Endodermal cell (in vitro differentiated cells): ENCODE results near the gene OPCML. TPM values are rescaled to one million over a fixed set of nuclear protein-coding genes. Genes with fewer than 3 reads are reported as not detected.

Experiments
- DNase-seq: peaks from one replicate; pipeline ENCODE4 v3.0.0-alpha.2; 2017
- H3K27ac ChIP-seq: 2 replicates; pipeline ENCODE4 v1.5.1; 2013; ENCODE audit warnings: mild to moderate bottlenecking, low read depth, low read length, moderate library complexity
- H3K27me3 ChIP-seq: 2 replicates; pipeline ENCODE4 v1.6.1; 2013; ENCODE audit warnings: mild to moderate bottlenecking, low read length, moderate library complexity; ENCODE audit not compliant: insufficient read depth, control insufficient read depth, poor library complexity, severe bottlenecking
- H3K36me3 ChIP-seq: 2 replicates; pipeline ENCODE4 v1.7.0; 2013; ENCODE audit warnings: mild to moderate bottlenecking, low read length, moderate library complexity; ENCODE audit not compliant: control insufficient read depth, insufficient read depth
- H3K4me1 ChIP-seq: one replicate; pipeline ENCODE4 v1.7.0; 2013; ENCODE audit warnings: low read length; ENCODE audit not compliant: control insufficient read depth, insufficient read depth
- H3K4me3 ChIP-seq: 2 replicates; pipeline ENCODE4 v1.5.1; 2013; ENCODE audit warnings: mild to moderate bottlenecking, low read length, moderate library complexity
- H3K9ac ChIP-seq: 2 replicates; pipeline ENCODE4 v1.6.1; 2013; ENCODE audit warnings: mild to moderate bottlenecking, low read length, moderate library complexity; ENCODE audit not compliant: poor library complexity, severe bottlenecking; ENCODE audit errors: extremely low read depth
- H3K9me3 ChIP-seq: 2 replicates; pipeline ENCODE4 v1.6.1; 2013; ENCODE audit warnings: mild to moderate bottlenecking, low read length, moderate library complexity; ENCODE audit not compliant: control insufficient read depth
- H3K27ac Mint-ChIP-seq: 2 replicates; pipeline ENCODE4 v1.8.0; 2020; ENCODE audit warnings: mixed read lengths
- H3K27me3 Mint-ChIP-seq: 2 replicates; pipeline ENCODE4 v1.8.0; 2021; ENCODE audit warnings: mild to moderate bottlenecking, mixed read lengths; ENCODE audit not compliant: insufficient read depth
- H3K36me3 Mint-ChIP-seq: 2 replicates; pipeline ENCODE4 v1.8.0; 2020; ENCODE audit warnings: low read depth, mixed read lengths
- H3K4me1 Mint-ChIP-seq: 2 replicates; pipeline ENCODE4 v1.8.0; 2020; ENCODE audit warnings: mixed read lengths
- H3K4me3 Mint-ChIP-seq: 2 replicates; pipeline ENCODE4 v1.8.0; 2020; ENCODE audit warnings: mild to moderate bottlenecking, moderate library complexity, mixed read lengths
- H3K9me3 Mint-ChIP-seq: 2 replicates; pipeline ENCODE4 v1.8.0; 2020; ENCODE audit warnings: mild to moderate bottlenecking, mixed read lengths
- CTCF ChIP-seq: fragments of 200-600 bp; sonication (generic); conservative IDR thresholded peaks from 2 replicates; pipeline ENCODE4 v1.5.0; 2021; ENCODE audit warnings: antibody characterized with exemption, mild to moderate bottlenecking
- WGBS, 2 experiments: methylation state at CpG; one replicate each; pipeline versions ENCODE4 v1.1.5 to v1.1.7; 2013; ENCODE audit warnings: missing lambda C conversion rate in 2 of 2, mixed read lengths in 1 of 2; ENCODE audit not compliant: insufficient coverage in 1 of 2, insufficient read length in 1 of 2; 5-methylcytosine and 5-hydroxymethylcytosine counted together
- total RNA-seq, 2 donors: library from RNA; stranded (reverse); fragmentation: NEBNext Ultra II Directional in 1 of 2; extraction: Animal tissue kit (Norgen Biotek cat#: 25700) in 1 of 2; gene quantifications; 2 replicates in 1 of 2; 3 replicates in 1 of 2; pipeline ENCODE4 v1.2.1, GENCODE V29; 2021

OPCML gene
- total RNA-seq, 2 donors from 2014 or later: 0.49 to 0.86 TPM

GRCh38 chr11:133530501-133530835 lies 1.8 kb downstream of the OPCML start:
- Mint-ChIP-seq H3K36me3 (no peaks in the 10 kb centered on the region), H3K9me3 (no peaks in the 10 kb centered on the region), H3K27ac (no peak overlapping the region), H3K27me3 (peaks cover 50% of the 10 kb centered on the region), H3K4me3 (peak overlapping the region; percentile 61), H3K4me1 (peaks cover 33% of the 10 kb centered on the region)
- Histone ChIP-seq H3K27me3 (peaks cover 53% of the 10 kb centered on the region), H3K4me3 (no peak overlapping the region), H3K36me3 (no peaks in the 10 kb centered on the region), H3K9ac (no peak overlapping the region), H3K4me1 (peaks cover 17% of the 10 kb centered on the region), H3K27ac (no peak overlapping the region), H3K9me3 (no peaks in the 10 kb centered on the region)
- peak; percentile 87 for DNase-seq
- TF ChIP-seq CTCF: peak; percentile 74
- WGBS, 2 experiments: 8% methylated on average over 3 of the region's 3 CpGs; no CpG with 5 or more reads in 1 of the 2 experiments

- peak overlapping the region; percentile 61 for H3K4me3 Mint-ChIP-seq
- peaks cover 53% of the 10 kb centered on the region for H3K27me3 ChIP-seq
- H3K27ac ChIP-seq: no peak overlapping the region
- TF ChIP-seq CTCF: no peak
- H3K27me3 Mint-ChIP-seq: peaks cover 50% of the 10 kb centered on the region
- H3K4me3 ChIP-seq: no peak overlapping the region
- H3K36me3 Mint-ChIP-seq: no peaks in the 10 kb centered on the region
- peaks cover 33% of the 10 kb centered on the region for H3K4me1 Mint-ChIP-seq
- no peak overlapping the region for H3K27ac Mint-ChIP-seq
- peak; percentile 76 for DNase-seq
- no peak overlapping the region for H3K9ac ChIP-seq
- no peaks in the 10 kb centered on the region for H3K9me3 Mint-ChIP-seq
- WGBS, 2 experiments: 43% methylated on average over 4 to 18 of the region's 18 CpGs
- no peaks in the 10 kb centered on the region for H3K36me3 ChIP-seq
- H3K9me3 ChIP-seq: no peaks in the 10 kb centered on the region
- H3K4me1 ChIP-seq: peaks cover 17% of the 10 kb centered on the region
Observed at GRCh38 chr11:133529807-133530500, 2.3 kb downstream of the OPCML start.

GRCh38 chr11:133526790-133527189 lies 5.5 kb downstream of the OPCML start:
- 87 to 100% methylated on average over 1 to 3 of the region's 3 CpGs for WGBS, 2 experiments
- H3K4me3 ChIP-seq: no peak overlapping the region
- H3K27ac Mint-ChIP-seq: no peak overlapping the region
- TF ChIP-seq CTCF: no peak
- no peak overlapping the region for H3K27ac ChIP-seq
- H3K36me3 Mint-ChIP-seq: no peaks in the 10 kb centered on the region
- no peaks in the 10 kb centered on the region for H3K9me3 Mint-ChIP-seq
- H3K4me3 Mint-ChIP-seq: no peak overlapping the region
- H3K27me3 Mint-ChIP-seq: peaks cover 31% of the 10 kb centered on the region
- no peak overlapping the region for H3K9ac ChIP-seq
- peaks cover 42% of the 10 kb centered on the region for H3K27me3 ChIP-seq
- H3K4me1 Mint-ChIP-seq: peaks cover 27% of the 10 kb centered on the region
- no peaks in the 10 kb centered on the region for H3K36me3 ChIP-seq
- no peak for DNase-seq
- no peaks in the 10 kb centered on the region for H3K9me3 ChIP-seq
- H3K4me1 ChIP-seq: peaks cover 17% of the 10 kb centered on the region
